Measurements from ENCODE around the gene UVRAG.
A peak's percentile ranks its signal among the peaks of the same experiment; 100 is the strongest.

UVRAG gene

DNA sequence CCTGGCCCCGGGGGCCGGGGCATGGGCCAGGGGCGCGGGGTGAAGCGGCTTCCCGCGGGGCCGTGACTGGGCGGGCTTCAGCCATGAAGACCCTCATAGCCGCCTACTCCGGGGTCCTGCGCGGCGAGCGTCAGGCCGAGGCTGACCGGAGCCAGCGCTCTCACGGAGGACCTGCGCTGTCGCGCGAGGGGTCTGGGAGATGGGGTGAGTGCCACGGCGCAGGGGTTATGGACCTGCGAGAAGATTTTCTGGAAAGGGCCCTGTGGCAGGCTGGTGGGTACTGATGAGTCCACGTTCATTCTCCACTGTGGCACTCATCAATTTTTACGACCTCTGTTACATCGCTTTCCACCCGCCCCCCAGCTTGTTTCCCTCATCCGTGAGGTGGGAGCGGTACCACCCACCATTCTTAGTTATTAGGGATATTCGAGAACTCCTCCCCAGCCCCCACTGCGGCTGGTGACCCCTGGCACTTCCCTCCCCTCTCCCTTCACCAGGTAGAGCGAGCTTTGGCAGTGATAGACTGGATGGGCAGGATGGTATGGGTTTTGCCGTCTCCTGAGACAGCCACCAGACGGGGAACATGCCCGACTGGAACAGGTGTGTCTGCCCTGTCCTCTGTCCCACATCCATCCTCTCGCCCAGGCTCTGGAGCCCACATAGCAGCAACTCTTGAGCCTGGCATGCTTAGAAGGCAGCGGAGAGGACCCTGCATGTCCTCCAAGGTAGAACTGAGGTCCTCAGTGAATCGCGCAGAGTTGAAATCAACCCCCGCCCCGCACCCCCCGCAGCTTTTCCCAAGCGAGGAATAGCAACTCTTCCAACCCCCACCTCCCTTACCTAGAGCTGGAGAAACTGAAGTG, 45.9 kb upstream of the UVRAG start:
- TF ChIP-seq, protein P1, sequence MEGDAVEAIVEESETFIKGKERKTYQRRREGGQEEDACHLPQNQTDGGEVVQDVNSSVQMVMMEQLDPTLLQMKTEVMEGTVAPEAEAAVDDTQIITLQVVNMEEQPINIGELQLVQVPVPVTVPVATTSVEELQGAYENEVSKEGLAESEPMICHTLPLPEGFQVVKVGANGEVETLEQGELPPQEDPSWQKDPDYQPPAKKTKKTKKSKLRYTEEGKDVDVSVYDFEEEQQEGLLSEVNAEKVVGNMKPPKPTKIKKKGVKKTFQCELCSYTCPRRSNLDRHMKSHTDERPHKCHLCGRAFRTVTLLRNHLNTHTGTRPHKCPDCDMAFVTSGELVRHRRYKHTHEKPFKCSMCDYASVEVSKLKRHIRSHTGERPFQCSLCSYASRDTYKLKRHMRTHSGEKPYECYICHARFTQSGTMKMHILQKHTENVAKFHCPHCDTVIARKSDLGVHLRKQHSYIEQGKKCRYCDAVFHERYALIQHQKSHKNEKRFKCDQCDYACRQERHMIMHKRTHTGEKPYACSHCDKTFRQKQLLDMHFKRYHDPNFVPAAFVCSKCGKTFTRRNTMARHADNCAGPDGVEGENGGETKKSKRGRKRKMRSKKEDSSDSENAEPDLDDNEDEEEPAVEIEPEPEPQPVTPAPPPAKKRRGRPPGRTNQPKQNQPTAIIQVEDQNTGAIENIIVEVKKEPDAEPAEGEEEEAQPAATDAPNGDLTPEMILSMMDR (IDR thresholded peaks at IDR 0.05; ENCODE audit: low read depth, low read length, missing control alignments) = no peak
- DNase-seq (ENCODE audit: low read depth) = no peak
- in situ Hi-C loops (cut with HindIII; ENCODE audit: low sequenced_read_pairs) = no loop called here
- H3K4me3 ChIP-seq (ENCODE audit: low read depth, low read length) = peak overlapping the region; percentile 38

DNA sequence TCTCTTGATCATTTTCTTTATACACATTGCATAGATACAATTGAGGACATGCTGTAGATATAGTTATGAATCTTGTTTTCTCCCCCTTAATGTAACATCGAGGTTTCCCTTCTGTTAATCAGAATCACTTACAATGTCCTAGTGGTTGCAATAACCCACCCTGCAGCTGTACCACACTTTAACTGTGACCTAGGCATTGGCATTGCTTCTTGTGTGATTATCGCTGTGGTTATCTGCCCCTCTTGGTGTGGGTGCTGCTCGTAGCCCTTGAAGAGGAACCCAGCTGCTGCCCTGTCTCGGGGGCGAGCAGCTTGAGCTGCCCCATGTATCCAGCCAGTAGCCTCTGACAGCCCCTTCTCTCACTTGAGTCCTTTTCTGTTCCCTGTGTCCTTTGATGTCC, 44.9 kb upstream of the UVRAG start:
- in situ Hi-C loops (cut with HindIII; ENCODE audit: low sequenced_read_pairs) = no loop called here
- DNase-seq (ENCODE audit: low read depth) = no peak
- TF ChIP-seq, protein P1 (IDR thresholded peaks at IDR 0.05; ENCODE audit: low read depth, low read length, missing control alignments) = no peak
- H3K4me3 ChIP-seq (ENCODE audit: low read depth, low read length) = no peak overlapping the region

DNA sequence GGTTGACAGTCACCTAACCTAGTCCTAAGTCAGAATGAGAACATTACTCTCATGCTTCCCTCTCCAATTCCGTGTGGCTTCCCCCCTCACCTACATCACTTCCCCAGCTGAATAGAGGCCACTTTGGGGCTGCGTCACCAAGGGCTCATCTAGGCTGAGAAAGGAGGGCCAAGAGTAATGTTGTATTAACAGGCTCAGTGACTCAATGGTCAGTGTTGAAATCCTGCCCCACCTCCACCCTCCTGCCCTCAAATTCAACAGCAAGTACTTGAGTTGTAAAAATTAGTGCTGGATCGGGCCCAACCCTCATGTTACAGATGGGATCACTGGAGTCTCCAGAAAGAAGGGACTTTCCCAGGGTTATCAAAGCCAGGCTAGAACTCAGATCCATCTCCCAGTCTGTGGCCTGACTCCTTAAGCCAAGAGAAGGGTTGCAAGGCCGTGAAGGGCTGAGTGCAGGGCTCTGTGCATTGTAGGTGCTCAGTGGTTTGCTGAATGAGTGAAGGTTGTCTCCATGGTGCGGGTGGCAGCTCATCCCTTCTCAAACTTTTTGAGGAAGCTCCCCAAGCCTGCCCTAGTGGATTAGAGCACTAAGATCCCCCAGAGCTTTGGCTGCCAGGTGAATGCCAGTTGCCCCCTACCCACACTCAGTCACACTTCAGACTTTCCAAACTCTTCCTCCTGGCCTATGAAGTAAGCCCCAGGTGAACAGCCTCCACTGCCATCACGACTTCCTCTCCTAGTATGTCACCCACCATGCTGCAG, 43.2 kb upstream of the UVRAG start:
- no peak overlapping the region for H3K4me3 ChIP-seq (ENCODE audit: low read depth, low read length)
- TF ChIP-seq, protein P1 (IDR thresholded peaks at IDR 0.05; ENCODE audit: low read depth, low read length, missing control alignments) = no peak
- in situ Hi-C loops (cut with HindIII; ENCODE audit: low sequenced_read_pairs) = no loop called here
- no peak for DNase-seq (ENCODE audit: low read depth)

DNA sequence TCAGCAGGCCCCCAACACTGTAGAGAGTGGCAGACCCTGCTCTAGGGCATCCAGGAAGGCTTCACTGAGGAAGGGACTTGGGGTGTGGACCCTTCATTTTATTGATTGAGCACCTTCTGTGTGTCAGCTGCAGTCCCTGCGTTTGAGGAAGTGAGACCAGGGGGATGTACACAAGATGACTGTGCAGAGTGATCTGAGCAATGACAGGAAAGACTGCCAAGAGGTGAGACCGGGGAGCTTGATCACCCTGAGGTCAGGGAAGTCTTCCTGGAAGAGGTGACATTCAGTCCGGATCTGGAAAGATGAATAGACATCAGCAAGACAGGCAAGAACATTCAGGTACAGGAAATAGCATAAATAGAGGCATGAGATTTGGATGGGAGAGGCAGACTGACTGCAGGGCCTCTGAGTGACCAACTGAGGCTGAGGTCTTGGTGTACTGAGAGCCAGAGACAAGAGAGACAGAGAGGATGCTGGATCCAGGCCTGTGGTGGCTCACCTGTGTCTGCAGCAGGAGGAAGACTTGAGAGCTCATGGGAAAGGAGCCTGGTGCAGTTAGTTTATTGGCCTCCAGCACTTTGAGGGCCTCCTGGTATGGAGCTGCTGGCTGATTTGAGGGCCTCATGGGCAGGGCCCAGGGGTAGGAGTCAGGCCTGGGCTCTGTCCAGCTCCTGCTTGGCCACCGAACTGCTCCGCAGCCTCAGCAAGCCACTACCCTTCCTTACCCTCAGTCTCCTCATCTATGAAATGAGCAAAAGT, 41.2 kb upstream of the UVRAG start:
- in situ Hi-C loops (cut with HindIII; ENCODE audit: low sequenced_read_pairs) = no loop called here
- TF ChIP-seq, protein P1 (IDR thresholded peaks at IDR 0.05; ENCODE audit: low read depth, low read length, missing control alignments) = no peak
- no peak overlapping the region for H3K4me3 ChIP-seq (ENCODE audit: low read depth, low read length)
- DNase-seq (ENCODE audit: low read depth) = no peak

DNA sequence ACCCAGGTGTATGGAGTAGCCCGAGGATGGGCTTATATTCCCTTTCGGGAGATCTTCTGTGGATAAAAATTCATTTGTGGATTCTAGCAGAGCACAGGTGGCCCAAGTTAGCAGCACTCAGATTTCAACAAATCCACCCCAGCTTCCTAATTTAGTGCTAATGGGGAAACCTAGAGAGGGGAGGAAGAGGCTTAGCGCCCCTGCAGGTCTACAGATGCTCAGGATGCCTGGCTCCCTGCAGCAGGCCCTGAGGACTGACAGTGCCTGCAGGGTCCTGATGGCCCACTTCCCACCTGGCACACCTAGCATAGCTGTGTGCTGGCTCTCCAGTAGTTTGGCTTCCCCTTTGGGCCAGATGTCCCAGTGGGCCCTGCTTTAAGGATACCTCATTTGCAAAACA, 40.0 kb upstream of the UVRAG start:
- DNase-seq (ENCODE audit: low read depth) = no peak
- in situ Hi-C loops (cut with HindIII; ENCODE audit: low sequenced_read_pairs) = no loop called here
- H3K4me3 ChIP-seq (ENCODE audit: low read depth, low read length) = no peak overlapping the region
- TF ChIP-seq, protein P1 (IDR thresholded peaks at IDR 0.05; ENCODE audit: low read depth, low read length, missing control alignments) = no peak

DNA sequence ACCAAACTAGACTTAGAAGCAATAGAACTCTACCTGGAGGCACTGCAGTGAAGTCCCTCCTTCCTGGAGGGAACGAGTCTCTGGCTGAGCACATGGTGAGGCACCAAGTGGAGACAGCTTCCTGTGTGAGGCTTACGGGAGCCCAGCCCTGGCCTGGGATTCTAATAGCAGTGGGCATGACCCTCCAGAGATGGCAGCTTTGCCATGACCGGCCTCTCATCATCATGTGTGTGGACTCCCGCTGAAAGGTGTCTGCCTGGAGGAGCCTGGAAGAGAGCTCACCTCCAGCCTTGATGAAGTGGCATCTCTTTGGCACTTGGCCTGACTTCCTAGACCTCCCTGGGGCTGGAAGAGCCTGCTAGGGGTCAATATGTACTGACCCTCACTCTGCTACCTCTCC, 38.5 kb upstream of the UVRAG start:
- in situ Hi-C loops (cut with HindIII; ENCODE audit: low sequenced_read_pairs) = no loop called here
- TF ChIP-seq, protein P1 (IDR thresholded peaks at IDR 0.05; ENCODE audit: low read depth, low read length, missing control alignments) = no peak
- H3K4me3 ChIP-seq (ENCODE audit: low read depth, low read length) = no peak overlapping the region
- DNase-seq (ENCODE audit: low read depth) = no peak
